ENCODE results near the gene BPTF.
"Not testable (repeated sequence)": the region's sequence is repeated elsewhere in the genome, so short reads cannot be mapped to it uniquely, and the experiment has no call there.

The BPTF gene

GRCh38 chr17:67838538-67838937 is 13.2 kb downstream of the BPTF start:
- no peak overlapping the region for H3K4me3 ChIP-seq
- peaks cover 4% of the 10 kb centered on the region; the same call in 1 of the 2 replicates for H3K36me3 ChIP-seq (ENCODE audit: insufficient read depth, low read length)
- no peaks in the 10 kb centered on the region for H3K9me3 ChIP-seq (ENCODE audit: low read depth, low read length)
- H3K27ac ChIP-seq = no peak overlapping the region
- TF ChIP-seq POLR2AphosphoS5 (IDR thresholded peaks at IDR 0.05; ENCODE audit: borderline replicate concordance, low read depth, low read length) = no peak
- TF ChIP-seq EZH2 (IDR thresholded peaks at IDR 0.05) = no peak
- TF ChIP-seq FOXP2 (optimal IDR thresholded peaks at IDR 0.05; ENCODE audit: control extremely low read depth, extremely low read length, insufficient read depth) = no peak
- no peak for DNase-seq (ENCODE audit: low read depth, low spot score)
- no peak overlapping the region for H3K9ac ChIP-seq (ENCODE audit: insufficient read length)

- Histone ChIP-seq H3K9ac (ENCODE audit: insufficient read length) (no peak overlapping the region), H3K4me3 (no peak overlapping the region), H3K9me3 (ENCODE audit: low read depth, low read length) (no peaks in the 10 kb centered on the region), H3K27ac (no peak overlapping the region), H3K36me3 (ENCODE audit: insufficient read depth, low read length) (peaks cover 7% of the 10 kb centered on the region; the same call in 1 of the 2 replicates)
- TF ChIP-seq EZH2 (IDR thresholded peaks at IDR 0.05) (no peak), POLR2AphosphoS5 (IDR thresholded peaks at IDR 0.05; ENCODE audit: borderline replicate concordance, low read depth, low read length) (no peak), FOXP2 (optimal IDR thresholded peaks at IDR 0.05; ENCODE audit: control extremely low read depth, extremely low read length, insufficient read depth) (no peak)
- no peak for DNase-seq (ENCODE audit: low read depth, low spot score)
These were observed 16.7 kb downstream of the BPTF start for GRCh38 chr17:67841992-67842391.

- no peak for DNase-seq (ENCODE audit: low read depth, low spot score)
- H3K27ac ChIP-seq = no peak overlapping the region
- TF ChIP-seq FOXP2 (optimal IDR thresholded peaks at IDR 0.05; ENCODE audit: control extremely low read depth, extremely low read length, insufficient read depth) (no peak), EZH2 (IDR thresholded peaks at IDR 0.05) (no peak), POLR2AphosphoS5 (IDR thresholded peaks at IDR 0.05; ENCODE audit: borderline replicate concordance, low read depth, low read length) (no peak)
- H3K4me3 ChIP-seq = no peak overlapping the region
- peaks cover 7% of the 10 kb centered on the region; the same call in 1 of the 2 replicates for H3K36me3 ChIP-seq (ENCODE audit: insufficient read depth, low read length)
- no peak overlapping the region for H3K9ac ChIP-seq (ENCODE audit: insufficient read length)
- H3K9me3 ChIP-seq (ENCODE audit: low read depth, low read length) = no peaks in the 10 kb centered on the region
These were observed 17.3 kb downstream of the BPTF start for GRCh38 chr17:67842648-67843047.

- no peak for TF ChIP-seq POLR2AphosphoS5 (IDR thresholded peaks at IDR 0.05; ENCODE audit: borderline replicate concordance, low read depth, low read length)
- no peak for TF ChIP-seq EZH2 (IDR thresholded peaks at IDR 0.05)
- TF ChIP-seq FOXP2 (optimal IDR thresholded peaks at IDR 0.05; ENCODE audit: control extremely low read depth, extremely low read length, insufficient read depth) = no peak
- Histone ChIP-seq H3K4me3 (no peak overlapping the region), H3K9me3 (ENCODE audit: low read depth, low read length) (peaks cover 5% of the 10 kb centered on the region; the same call in 1 of the 2 replicates)
These were observed 20.1 kb downstream of the BPTF start for GRCh38 chr17:67845374-67845773.

GRCh38 chr17:67848189-67848588 is 22.9 kb downstream of the BPTF start:
- not testable (repeated sequence) for H3K9me3 ChIP-seq (ENCODE audit: low read depth, low read length); H3K4me3 ChIP-seq; H3K9ac ChIP-seq (ENCODE audit: insufficient read length); DNase-seq (ENCODE audit: low read depth, low spot score); H3K27ac ChIP-seq
- peaks cover 11% of the 10 kb centered on the region; the same call in 1 of the 2 replicates for H3K36me3 ChIP-seq (ENCODE audit: insufficient read depth, low read length)

More at GRCh38 chr17:67845374-67845773, 20.1 kb downstream of the BPTF start:
- H3K9ac ChIP-seq (ENCODE audit: insufficient read length) = no peak overlapping the region
- H3K36me3 ChIP-seq (ENCODE audit: insufficient read depth, low read length) = peaks cover 11% of the 10 kb centered on the region; the same call in 1 of the 2 replicates
- DNase-seq (ENCODE audit: low read depth, low spot score) = no peak
- no peak overlapping the region for H3K27ac ChIP-seq

GRCh38 chr17:67848846-67849245 is 23.5 kb downstream of the BPTF start:
- H3K4me3 ChIP-seq; DNase-seq (ENCODE audit: low read depth, low spot score); H3K27ac ChIP-seq; H3K9ac ChIP-seq (ENCODE audit: insufficient read length); H3K9me3 ChIP-seq (ENCODE audit: low read depth, low read length): not testable (repeated sequence)
- H3K36me3 ChIP-seq (ENCODE audit: insufficient read depth, low read length) = peaks cover 12% of the 10 kb centered on the region; the same call in 1 of the 2 replicates

- TF ChIP-seq EZH2 (IDR thresholded peaks at IDR 0.05) (no peak), FOXP2 (optimal IDR thresholded peaks at IDR 0.05; ENCODE audit: control extremely low read depth, extremely low read length, insufficient read depth) (no peak), POLR2AphosphoS5 (IDR thresholded peaks at IDR 0.05; ENCODE audit: borderline replicate concordance, low read depth, low read length) (no peak)
- Histone ChIP-seq H3K9me3 (ENCODE audit: low read depth, low read length) (peaks cover 5% of the 10 kb centered on the region; the same call in 1 of the 2 replicates), H3K9ac (ENCODE audit: insufficient read length) (no peak overlapping the region), H3K36me3 (ENCODE audit: insufficient read depth, low read length) (peaks cover 26% of the 10 kb centered on the region), H3K27ac (no peak overlapping the region), H3K4me3 (no peak overlapping the region)
- no peak for DNase-seq (ENCODE audit: low read depth, low spot score)
These were observed 25.8 kb downstream of the BPTF start for GRCh38 chr17:67850991-67851631.

GRCh38 chr17:67853703-67854102 is 28.4 kb downstream of the BPTF start:
- Histone ChIP-seq H3K36me3 (ENCODE audit: insufficient read depth, low read length) (peaks cover 26% of the 10 kb centered on the region), H3K27ac (no peak overlapping the region), H3K4me3 (no peak overlapping the region), H3K9me3 (ENCODE audit: low read depth, low read length) (peaks cover 5% of the 10 kb centered on the region; the same call in 1 of the 2 replicates), H3K9ac (ENCODE audit: insufficient read length) (no peak overlapping the region)
- no peak for DNase-seq (ENCODE audit: low read depth, low spot score)
- no peak for TF ChIP-seq POLR2AphosphoS5 (IDR thresholded peaks at IDR 0.05; ENCODE audit: borderline replicate concordance, low read depth, low read length)
- no peak for TF ChIP-seq EZH2 (IDR thresholded peaks at IDR 0.05)
- no peak for TF ChIP-seq FOXP2 (optimal IDR thresholded peaks at IDR 0.05; ENCODE audit: control extremely low read depth, extremely low read length, insufficient read depth)

- TF ChIP-seq EZH2 (IDR thresholded peaks at IDR 0.05) = no peak
- no peak for TF ChIP-seq POLR2AphosphoS5 (IDR thresholded peaks at IDR 0.05; ENCODE audit: borderline replicate concordance, low read depth, low read length)
- TF ChIP-seq FOXP2 (optimal IDR thresholded peaks at IDR 0.05; ENCODE audit: control extremely low read depth, extremely low read length, insufficient read depth) = no peak
- peaks cover 26% of the 10 kb centered on the region for H3K36me3 ChIP-seq (ENCODE audit: insufficient read depth, low read length)
- no peak overlapping the region for H3K9ac ChIP-seq (ENCODE audit: insufficient read length)
- H3K27ac ChIP-seq = no peak overlapping the region
- H3K9me3 ChIP-seq (ENCODE audit: low read depth, low read length) = no peaks in the 10 kb centered on the region
- H3K4me3 ChIP-seq = no peak overlapping the region
- no peak for DNase-seq (ENCODE audit: low read depth, low spot score)
These were observed 29.1 kb downstream of the BPTF start for GRCh38 chr17:67854378-67854777.
